HG03571 (cell line): ENCODE measurements around the gene B4GALNT3.

Experiments
- ATAC-seq: cut with Tn5 transposase; IDR thresholded peaks from one replicate; pipeline ENCODE4 v1.9.1; 2021; ENCODE audit not compliant: unreplicated experiment

The B4GALNT3 gene

DNA sequence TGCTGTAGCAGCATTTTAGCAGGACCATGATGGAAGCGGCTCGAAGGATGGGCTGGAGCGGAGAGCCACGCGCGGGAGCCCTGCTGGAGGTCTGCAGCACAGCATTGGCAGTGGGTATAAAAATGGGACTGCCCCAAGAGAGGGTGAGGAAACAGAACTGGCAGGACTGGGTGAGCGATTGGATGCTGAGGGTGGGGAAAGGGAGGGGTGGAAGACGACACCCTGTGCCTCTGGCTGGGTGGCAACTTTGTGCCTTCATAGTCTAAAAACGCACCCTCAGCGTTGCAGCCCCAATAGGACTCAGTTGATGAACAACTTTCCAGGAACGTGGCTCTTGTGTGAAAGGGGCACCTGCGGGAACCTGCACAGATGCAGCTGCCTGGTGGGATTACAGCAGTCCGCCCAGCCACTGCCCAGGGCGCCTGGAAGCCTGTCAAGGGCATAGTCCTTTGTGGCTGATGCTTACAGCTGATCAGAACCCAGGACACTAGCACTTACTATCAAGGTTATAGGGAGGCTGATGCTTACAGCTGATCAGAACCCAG lies 130.5 kb downstream of the B4GALNT3 start:
- ATAC-seq = no peak

DNA sequence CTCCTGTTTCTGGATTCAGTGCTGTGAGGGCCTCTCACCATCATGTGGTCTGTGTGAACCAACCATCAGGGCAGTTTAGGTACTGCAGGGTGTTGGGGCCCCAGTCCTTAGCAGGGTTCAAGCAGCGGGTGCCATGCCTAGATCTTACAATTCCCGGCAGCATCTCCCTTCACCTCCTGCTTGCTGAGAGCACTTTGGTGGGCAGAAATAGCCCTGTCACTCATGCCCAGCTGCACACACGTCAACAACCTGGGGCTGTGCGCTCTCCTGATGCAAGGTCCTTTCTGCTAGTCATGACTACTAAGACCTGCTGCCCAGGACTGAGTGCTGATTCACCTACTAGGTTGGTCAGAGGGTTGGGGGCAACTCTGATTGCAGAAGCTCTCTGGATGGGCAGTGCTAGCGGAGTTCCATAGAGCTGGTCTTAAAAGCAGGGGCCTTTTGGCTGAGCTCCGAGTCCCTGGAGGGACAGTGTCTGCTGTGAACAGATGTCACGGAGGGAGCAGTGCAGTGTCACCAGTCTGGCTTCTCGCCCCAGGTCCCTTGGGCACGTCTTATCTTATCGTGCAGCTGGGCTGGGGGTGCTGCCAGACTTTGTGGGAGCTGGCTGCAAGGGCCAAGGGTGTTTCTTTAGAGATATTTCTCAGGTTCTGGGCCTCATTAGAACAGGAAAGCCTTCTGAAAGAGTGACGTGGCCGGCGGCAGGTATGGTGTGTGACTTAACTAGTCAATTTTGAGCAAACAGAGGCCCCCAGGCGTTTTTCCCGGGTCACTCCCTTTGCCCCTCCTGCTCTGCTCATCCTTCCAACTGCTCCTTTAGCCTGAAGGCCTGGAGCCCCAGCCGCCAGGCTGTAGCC lies 131.7 kb downstream of the B4GALNT3 start:
- no peak for ATAC-seq

DNA sequence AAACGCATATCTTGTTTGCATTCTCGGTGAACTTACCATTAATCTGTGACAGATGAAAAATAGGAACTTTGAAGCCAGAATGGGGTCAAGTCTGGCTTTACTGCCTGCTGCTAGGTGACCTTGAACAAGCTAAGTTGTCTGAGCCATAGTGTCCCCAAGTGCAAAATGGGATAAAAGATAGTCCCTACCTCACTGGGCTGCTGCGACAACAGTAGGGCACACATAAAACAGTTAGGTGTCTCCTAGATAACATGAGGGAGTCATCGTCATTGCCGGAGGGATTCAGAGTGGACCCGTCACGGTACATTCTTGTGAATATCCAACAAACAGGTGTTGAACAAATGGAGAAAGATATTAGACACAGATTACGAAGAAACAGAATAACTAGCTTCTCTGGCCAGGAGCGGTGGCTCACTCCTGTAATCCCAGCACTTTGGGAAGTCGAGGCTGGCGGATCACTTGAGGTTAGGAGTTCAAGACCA lies 132.3 kb downstream of the B4GALNT3 start:
- no peak for ATAC-seq

DNA sequence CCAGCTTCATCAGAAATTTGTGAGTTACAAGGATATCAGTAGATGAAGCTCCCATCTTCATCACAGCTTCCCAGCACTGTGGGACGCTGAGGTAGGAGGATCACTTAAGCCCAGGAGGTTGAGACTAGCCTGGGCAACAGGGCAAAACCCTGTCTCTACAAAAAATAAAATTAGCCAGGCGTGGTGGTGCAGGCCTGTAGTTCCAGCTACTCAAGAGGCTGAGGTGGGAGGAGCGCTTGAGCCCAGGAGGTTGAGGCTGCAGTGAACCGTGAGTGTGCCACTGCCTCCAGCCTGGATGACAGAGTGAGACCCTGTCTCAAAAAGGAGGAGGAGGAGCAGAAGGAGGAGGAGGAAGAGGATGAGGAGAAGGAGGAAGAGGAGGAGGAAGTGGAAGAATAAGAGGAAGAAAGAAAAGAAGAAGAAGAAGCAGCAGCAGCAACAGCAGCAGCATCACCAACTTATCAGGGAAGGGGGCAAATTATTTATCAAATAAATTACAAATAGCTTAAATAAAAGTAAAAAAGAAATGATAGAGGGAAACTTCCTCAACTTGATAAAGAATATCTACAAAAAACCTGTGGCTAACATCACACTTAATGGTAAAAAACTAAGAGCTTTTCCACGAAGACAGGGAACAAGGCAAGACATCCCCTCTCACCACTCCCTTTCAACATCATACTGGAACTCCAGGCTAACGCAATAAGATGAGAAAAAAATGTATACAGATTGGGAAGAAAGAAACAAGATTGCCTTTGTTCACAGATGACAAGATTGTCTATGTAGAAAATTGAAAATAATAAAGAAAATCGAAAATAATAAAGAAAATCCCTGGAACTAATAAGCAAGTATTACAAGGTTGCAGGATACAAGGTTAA lies 133.9 kb downstream of the B4GALNT3 start:
- no peak for ATAC-seq

DNA sequence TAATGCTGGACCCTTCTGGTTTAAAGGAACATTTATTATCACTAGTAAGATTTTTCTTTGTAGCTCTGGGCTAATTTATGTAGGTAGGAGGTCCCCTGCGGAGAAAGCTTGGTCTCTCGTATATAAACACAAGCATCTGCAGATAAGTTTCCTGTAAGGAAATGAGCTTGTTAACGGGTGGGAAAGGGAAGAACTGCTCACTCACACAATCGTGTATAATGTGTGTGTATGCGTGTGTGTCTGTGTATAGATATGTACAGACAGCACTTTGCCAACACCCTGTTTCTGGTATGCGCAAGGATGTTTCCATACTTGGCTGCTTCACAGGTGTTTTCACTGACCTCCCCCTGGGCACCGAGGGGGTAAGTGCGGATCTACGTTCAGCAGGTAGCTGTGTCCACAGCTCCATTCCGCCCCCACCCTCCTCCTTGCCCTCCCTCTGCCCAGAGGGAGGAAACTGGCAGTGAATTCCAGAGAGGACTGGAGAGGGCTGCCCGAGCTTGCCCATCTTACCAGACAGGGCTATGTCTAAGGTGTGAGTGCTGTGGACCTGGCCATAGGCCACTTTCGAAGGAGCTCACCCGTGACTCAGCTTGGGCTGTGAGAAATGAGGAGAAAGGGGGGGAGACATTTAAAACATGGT lies 138.3 kb downstream of the B4GALNT3 start:
- no peak for ATAC-seq

DNA sequence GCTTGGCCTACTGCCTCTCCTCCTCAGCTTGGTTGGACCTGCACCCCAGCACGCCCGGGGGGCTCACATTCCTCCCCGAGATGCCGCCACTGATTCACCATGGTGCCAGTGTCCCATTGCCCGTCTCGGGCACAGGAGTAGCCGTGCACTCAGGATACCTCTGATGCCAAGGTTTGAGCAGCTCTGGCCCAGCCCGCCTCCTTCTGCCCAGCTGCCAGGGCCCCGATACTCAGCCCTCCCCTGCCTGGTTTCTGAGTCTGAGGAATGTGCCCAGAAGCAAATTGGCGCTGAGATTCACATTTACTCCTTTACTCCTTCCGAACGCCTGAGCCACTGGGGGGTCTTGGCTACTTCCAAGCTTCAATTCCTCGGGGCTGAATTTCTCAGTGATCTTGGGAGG lies 140.0 kb downstream of the B4GALNT3 start:
- no peak for ATAC-seq

DNA sequence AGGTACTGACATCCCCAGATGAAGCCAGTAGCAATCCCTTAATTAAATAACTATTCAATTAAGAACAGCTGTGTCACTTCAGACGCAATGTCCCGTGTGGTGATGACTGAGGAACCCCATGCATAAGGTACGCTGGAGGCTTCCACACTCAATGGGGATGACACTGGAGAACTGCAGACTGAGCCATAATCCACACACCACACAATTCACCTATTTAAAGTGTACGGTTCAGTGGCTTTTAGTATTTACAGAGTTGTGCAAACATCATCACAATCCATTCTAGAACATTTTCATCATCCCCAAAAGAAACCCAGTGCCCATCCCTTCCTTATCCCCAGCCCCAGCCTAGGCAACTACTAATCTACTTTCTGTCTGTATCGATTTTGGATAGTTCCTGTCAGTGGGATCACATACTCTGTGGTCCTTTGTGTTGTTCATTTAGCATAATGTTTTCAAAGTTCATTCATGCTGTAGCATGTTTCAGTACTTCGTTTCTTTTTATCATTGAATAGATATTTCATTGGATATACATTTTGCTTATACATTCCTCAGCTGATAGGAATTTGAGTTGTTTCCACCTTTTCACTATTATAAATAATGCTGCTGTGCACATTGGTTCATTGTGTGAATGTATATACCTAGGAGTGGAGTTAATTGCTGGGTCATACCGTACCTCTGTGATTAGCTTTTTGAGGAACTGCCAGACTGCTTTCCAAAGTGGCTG lies 142.4 kb downstream of the B4GALNT3 start:
- no peak for ATAC-seq

DNA sequence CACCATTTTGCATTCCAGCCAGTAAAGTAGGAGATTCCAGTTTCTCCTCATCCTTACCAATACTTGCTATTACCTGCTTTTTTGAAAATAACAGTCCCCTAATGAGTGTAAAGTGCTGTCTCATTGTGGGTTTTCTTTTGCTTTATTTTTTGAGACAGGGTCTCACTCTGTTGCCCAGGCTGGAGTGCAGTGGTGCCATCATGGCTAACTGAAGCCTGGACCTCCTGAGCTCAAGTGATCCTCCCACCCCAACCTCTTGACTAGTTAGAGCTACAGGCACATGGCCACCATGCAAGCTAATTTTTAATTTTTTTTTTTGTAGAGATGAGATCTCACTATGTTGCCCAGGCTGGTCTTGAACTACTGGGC lies 142.9 kb downstream of the B4GALNT3 start:
- no peak for ATAC-seq

DNA sequence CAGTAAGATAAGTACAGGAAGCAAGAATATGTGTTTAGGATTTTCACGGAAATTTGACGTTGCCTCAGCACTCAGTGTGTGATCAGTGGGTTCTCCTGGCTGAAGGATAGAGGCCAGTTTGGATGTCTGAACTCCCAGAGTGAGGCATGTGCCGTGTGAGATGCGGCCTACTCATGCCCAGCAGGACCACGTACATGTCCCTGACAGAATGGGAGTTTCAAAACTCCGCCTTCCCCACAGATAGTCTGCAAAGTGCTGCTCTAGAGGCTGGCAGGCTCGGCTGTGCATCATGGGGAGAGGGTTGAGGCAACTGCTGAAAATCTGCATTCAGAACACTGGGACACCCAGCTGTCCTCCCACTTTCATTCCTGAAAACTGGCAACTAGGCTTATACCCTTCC lies 145.2 kb downstream of the B4GALNT3 start:
- ATAC-seq = no peak

DNA sequence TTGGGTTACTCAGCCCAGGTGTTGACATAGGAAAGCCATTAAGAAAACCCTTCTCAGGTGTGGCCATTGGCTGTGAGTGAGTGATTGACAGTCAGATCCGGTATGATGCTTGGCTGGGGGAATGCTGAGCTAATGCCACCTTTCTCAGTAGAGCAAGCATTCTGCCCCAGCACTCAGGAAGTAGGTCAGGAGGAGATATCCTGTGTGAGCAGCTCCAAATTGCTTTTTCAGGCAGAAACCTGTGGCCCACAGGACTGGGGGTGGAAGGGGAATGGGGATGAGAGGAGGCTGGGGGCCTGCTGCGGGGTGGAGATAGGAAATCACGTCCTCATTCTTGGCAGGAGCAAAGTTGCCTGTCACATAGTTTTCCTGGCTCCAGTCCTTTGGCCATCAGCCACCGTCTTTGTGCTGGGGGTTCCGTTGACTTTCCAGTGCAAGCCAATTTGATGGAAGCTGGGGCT lies 147.8 kb downstream of the B4GALNT3 start:
- ATAC-seq = no peak

DNA sequence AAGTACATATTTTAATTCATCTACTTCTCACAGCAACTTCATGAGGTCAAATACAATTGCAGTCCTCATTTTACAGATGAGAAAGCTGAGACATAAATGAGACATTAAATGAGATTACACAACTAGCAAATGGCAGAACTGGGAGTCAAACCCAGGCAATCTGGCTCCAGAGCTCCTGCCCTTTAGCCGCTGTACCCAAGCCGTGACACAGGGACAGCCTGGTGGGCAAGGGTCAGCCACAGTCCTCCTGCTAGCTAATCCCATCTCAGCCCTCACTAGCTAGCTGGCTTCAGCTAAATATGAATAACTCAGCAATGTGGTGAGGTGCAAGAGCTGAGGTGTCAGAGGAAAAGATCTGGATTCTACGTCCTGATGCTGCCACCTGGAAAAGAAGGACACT lies 148.7 kb downstream of the B4GALNT3 start:
- no peak for ATAC-seq

DNA sequence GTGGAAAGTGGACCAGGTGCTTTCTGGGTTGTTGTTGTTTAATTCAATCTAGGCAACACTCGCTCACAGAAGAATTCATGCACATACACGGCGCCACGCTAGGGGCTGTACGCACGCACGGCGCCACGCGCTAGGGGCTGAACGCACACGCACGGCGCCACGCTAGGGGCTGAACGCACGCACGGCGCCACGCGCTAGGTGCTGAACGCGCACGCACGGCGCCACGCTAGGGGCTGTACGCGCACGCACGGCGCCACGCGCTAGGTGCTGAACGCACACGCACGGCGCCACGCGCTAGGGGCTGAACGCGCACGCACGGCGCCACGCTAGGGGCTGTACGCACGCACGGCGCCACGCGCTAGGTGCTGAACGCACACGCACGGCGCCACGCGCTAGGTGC lies 149.2 kb downstream of the B4GALNT3 start:
- ATAC-seq = no peak

DNA sequence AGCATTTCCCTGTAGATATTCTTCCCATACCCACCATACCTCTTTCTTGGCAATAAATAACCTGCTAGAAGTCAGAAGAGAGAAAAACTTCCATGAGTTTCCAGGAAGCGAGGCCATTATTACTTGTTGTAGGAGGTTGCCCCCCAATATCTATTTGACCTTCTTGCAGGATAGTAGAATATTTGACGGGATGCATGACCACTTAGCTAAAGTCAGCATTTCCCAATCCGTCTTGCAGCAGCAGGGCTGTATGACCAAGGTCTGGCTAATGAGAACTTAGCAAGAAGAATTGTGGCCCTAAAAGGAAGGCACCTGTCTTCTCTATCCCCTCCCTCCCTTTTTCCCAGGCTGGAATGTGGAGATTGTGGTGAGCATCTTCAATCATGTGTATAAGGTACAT lies 152.0 kb downstream of the B4GALNT3 start:
- ATAC-seq = no peak

DNA sequence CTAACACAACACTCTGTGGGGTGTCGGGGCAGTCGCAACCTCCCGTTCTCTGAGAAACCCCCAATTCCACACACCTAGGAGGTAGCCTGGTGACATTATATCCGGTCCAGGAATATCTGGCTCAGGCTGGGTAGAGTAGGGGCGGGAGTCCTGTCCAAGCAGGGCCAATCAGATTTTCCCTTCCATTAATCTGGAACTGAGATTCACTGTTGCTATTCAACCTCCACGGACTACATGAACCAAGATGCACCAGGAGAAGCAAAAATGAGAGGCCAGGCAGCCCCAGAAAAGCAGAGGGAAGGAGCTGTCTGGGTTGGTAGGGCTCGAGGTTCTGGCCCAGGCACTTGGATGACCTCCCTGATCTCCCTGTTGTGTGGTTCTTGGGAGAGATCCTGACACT lies 152.6 kb downstream of the B4GALNT3 start:
- ATAC-seq = no peak

DNA sequence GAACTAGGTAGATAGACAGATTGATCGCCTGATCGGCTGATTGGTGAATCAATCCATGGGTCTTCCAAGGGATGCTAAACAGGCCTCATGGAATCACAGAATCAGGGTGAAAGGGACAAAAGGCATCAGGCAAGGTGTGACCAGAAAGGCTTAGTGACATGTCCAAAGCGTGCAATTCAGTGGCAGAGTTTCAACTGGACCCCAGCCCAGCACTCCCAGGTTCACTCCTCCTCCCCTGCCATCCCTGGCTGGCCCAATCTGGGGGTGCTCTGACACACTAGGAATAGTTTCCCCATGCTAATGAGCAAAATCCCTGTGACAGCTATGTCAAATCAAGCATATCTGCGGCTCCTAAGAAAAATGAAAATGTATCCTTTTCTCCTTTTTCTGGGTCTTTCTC lies 153.1 kb downstream of the B4GALNT3 start:
- no peak for ATAC-seq
